Osteoblast (primary cell): ENCODE measurements around the gene MCM9. TPM values are rescaled to one million over a fixed set of nuclear protein-coding genes. Genes with fewer than 3 reads are reported as not detected.
A peak's percentile ranks its signal among the peaks of the same experiment; 100 is the strongest.

Source experiments
- DNase-seq: peaks from one replicate; pipeline ENCODE4 v3.0.0; 2011; ENCODE audit warnings: low spot score, mixed read lengths; ENCODE audit not compliant: insufficient read length; ENCODE audit errors: missing footprints
- H2AFZ ChIP-seq: 2 replicates; pipeline ENCODE4 v1.6.0; 2011; ENCODE audit warnings: mild to moderate bottlenecking, low read length
- H3K27ac ChIP-seq: 2 replicates; pipeline ENCODE4 v1.5.1; 2011; ENCODE audit warnings: mild to moderate bottlenecking, low read depth, low read length, moderate library complexity
- H3K27me3 ChIP-seq: 2 replicates; pipeline ENCODE4 v1.6.0; 2012; ENCODE audit warnings: mild to moderate bottlenecking, control low read depth, inconsistent platforms, low read length, moderate library complexity; ENCODE audit not compliant: insufficient read depth
- H3K36me3 ChIP-seq: 2 replicates; pipeline ENCODE4 v1.5.1; 2011; ENCODE audit warnings: mild to moderate bottlenecking, low read length, control low read depth, moderate library complexity; ENCODE audit not compliant: insufficient read depth
- H3K4me1 ChIP-seq: 2 replicates; pipeline ENCODE4 v1.5.1; 2011; ENCODE audit warnings: mild to moderate bottlenecking, low read length, control low read depth, moderate library complexity; ENCODE audit not compliant: insufficient read depth
- H3K4me2 ChIP-seq: 2 replicates; pipeline ENCODE4 v1.6.0; 2011; ENCODE audit warnings: mild to moderate bottlenecking, low read length; ENCODE audit not compliant: insufficient read depth
- H3K4me3 ChIP-seq: fragments of 200-600 bp; sonication (generic); 3 replicates; pipeline ENCODE4 v1.5.1; 2012; ENCODE audit warnings: mild to moderate bottlenecking, low read length, inconsistent platforms; ENCODE audit not compliant: insufficient read depth
- H3K79me2 ChIP-seq: 2 replicates; pipeline ENCODE4 v1.6.0; 2012; ENCODE audit warnings: mild to moderate bottlenecking, low read length, control low read depth, inconsistent platforms; ENCODE audit not compliant: insufficient read depth
- H3K9me3 ChIP-seq: 2 replicates; pipeline ENCODE4 v1.5.1; 2011; ENCODE audit warnings: low read depth, low read length, control low read depth
- H4K20me1 ChIP-seq: 2 replicates; pipeline ENCODE4 v1.6.0; 2012; ENCODE audit warnings: mild to moderate bottlenecking, low read length, control low read depth; ENCODE audit not compliant: insufficient read depth
- CTCF ChIP-seq: IDR thresholded peaks from 2 replicates; pipeline ENCODE4 v1.5.1; 2011; ENCODE audit warnings: mild to moderate bottlenecking, low read depth, low read length, moderate library complexity; ENCODE audit errors: extremely low read depth
- total RNA-seq: library from RNA; depleted of rRNA; stranded (reverse); fragments of >200 nt; gene quantifications from 2 replicates; pipeline ENCODE4 v1.2.3, GENCODE V29; 2012

The MCM9 gene
- total RNA-seq, 1 donor, result 15.2 TPM

- H3K4me3 ChIP-seq, result no peak overlapping the region
- no peaks in the 10 kb centered on the region for H4K20me1 ChIP-seq
- H3K79me2 ChIP-seq, result no peaks in the 10 kb centered on the region
- H3K27me3 ChIP-seq, result no peaks in the 10 kb centered on the region
- no peak overlapping the region for H3K4me2 ChIP-seq
- peak overlapping the region; percentile 6 for H3K27ac ChIP-seq
- no peak for DNase-seq
- H3K4me1 ChIP-seq, result peaks cover 6% of the 10 kb centered on the region
- H3K36me3 ChIP-seq, result peaks cover 15% of the 10 kb centered on the region
- TF ChIP-seq CTCF, result no peak
- no peaks in the 10 kb centered on the region for H3K9me3 ChIP-seq
- H2AFZ ChIP-seq, result no peak overlapping the region
Measured at GRCh38 chr6:118813775-118814174, 121.2 kb downstream of the MCM9 start.

GRCh38 chr6:118812970-118813369, 122.0 kb downstream of the MCM9 start:
- Histone ChIP-seq H3K4me3 (no peak overlapping the region), H3K27me3 (no peaks in the 10 kb centered on the region), H3K79me2 (no peaks in the 10 kb centered on the region), H3K4me1 (peaks cover 6% of the 10 kb centered on the region), H3K27ac (no peak overlapping the region), H2AFZ (no peak overlapping the region), H4K20me1 (no peaks in the 10 kb centered on the region), H3K9me3 (no peaks in the 10 kb centered on the region), H3K36me3 (peaks cover 15% of the 10 kb centered on the region), H3K4me2 (no peak overlapping the region)
- DNase-seq, result peak; percentile 66
- no peak for TF ChIP-seq CTCF

GRCh38 chr6:118810420-118811027, 124.4 kb downstream of the MCM9 start:
- no peak overlapping the region for H2AFZ ChIP-seq
- no peak overlapping the region for H3K4me2 ChIP-seq
- no peaks in the 10 kb centered on the region for H3K27me3 ChIP-seq
- no peak for TF ChIP-seq CTCF
- peaks cover 6% of the 10 kb centered on the region for H3K4me1 ChIP-seq
- no peaks in the 10 kb centered on the region for H3K79me2 ChIP-seq
- no peaks in the 10 kb centered on the region for H3K9me3 ChIP-seq
- no peaks in the 10 kb centered on the region for H4K20me1 ChIP-seq
- H3K27ac ChIP-seq, result no peak overlapping the region
- no peak overlapping the region for H3K4me3 ChIP-seq
- no peak for DNase-seq
- H3K36me3 ChIP-seq, result peaks cover 10% of the 10 kb centered on the region

DNA sequence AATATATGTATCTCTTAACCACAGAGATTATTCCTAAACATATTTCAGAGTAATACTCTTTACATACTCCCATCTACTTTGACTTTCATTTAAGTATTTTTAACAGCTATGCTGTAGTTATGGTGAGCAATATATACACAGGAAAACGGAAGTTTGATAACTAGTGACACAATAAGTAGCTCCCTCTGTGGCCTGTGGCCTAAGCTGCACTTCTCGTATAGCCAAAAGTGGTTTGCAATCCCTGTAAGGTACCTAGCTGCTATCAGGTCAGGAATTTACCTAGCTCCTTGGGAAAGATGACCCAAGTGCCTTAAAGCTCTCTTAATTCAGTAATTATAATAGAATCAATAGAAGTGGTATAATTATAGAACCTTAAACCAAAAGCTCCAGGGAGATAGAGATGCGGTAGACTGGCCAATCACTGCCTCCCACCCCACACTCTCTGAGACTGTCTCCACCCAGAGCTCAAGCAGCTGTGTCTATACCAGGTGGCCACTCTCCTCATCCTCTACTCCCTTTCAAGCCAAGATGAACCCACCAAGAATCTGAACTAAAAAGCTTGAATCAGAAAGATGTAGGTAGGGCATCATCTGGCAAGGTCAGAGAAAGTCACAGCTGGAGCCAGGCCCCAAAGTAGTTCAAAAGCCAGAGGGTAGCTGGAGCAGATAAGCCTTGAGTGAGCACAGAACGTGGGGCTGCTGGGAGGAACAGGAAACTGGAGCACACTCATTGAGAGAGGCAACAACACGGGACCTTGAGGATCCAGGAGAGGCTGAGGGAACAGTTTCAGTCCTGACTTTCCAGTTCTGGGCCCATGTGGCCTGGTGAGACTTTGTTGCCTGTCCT, 125.9 kb downstream of the MCM9 start:
- Histone ChIP-seq H4K20me1 (no peaks in the 10 kb centered on the region), H3K36me3 (peaks cover 3% of the 10 kb centered on the region), H3K79me2 (no peaks in the 10 kb centered on the region), H3K27me3 (no peaks in the 10 kb centered on the region), H3K9me3 (no peaks in the 10 kb centered on the region), H3K4me2 (no peak overlapping the region), H2AFZ (no peak overlapping the region), H3K4me1 (peaks cover 6% of the 10 kb centered on the region), H3K27ac (no peak overlapping the region), H3K4me3 (no peak overlapping the region)
- TF ChIP-seq CTCF, result no peak
- no peak for DNase-seq
